Measurements from ENCODE around the gene CACNA1S. TPM values are rescaled to one million over a fixed set of nuclear protein-coding genes. Genes with fewer than 3 reads are reported as not detected.

Gene CACNA1S
- total and polyA plus RNA-seq, 2 of the 13 experiments (the other 11 are each of a cell fraction or from before 2014, with no cell fraction given), result not detected

- TF ChIP-seq, protein P1, sequence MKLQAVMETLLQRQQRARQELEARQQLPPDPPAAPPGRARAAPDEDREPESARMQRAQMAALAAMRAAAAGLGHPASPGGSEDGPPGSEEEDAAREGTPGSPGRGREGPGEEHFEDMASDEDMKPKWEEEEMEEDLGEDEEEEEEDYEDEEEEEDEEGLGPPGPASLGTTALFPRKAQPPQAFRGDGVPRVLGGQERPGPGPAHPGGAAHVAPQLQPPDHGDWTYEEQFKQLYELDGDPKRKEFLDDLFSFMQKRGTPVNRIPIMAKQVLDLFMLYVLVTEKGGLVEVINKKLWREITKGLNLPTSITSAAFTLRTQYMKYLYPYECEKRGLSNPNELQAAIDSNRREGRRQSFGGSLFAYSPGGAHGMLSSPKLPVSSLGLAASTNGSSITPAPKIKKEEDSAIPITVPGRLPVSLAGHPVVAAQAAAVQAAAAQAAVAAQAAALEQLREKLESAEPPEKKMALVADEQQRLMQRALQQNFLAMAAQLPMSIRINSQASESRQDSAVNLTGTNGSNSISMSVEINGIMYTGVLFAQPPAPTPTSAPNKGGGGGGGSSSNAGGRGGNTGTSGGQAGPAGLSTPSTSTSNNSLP (IDR thresholded peaks at IDR 0.05; ENCODE audit: low read depth, low read length), result no peak
- TF ChIP-seq ZNF570 (CRISPR knock-in tag; IDR thresholded peaks at IDR 0.05; ENCODE audit: borderline replicate concordance) (no peak), ZGPAT (CRISPR knock-in tag; IDR thresholded peaks at IDR 0.05) (no peak)
Measured at GRCh38 chr1:201147396-201148015, 35.3 kb upstream of the CACNA1S start (continued).

- H3K4me1 ChIP-seq (ENCODE audit: insufficient read depth, low read length), result no peaks in the 10 kb centered on the region
- ChIA-PET CTCF (ENCODE audit: low intra/inter-chr PET ratio, low total read pairs) (no interaction called here), POLR2A (no interaction called here)
- no peaks in the 10 kb centered on the region for H3K79me2 ChIP-seq (ENCODE audit: insufficient read depth, low read length)
- H3K9ac ChIP-seq (ENCODE audit: insufficient read depth, low read depth, low read length), result no peak overlapping the region
- DNase-seq (ENCODE audit: low spot score) (no peak), FAIRE-seq (no peak), ATAC-seq (no peak)
- H3K4me2 ChIP-seq (ENCODE audit: low read depth, low read length), result no peak overlapping the region
- no peak overlapping the region for H2AFZ ChIP-seq (ENCODE audit: low read length)
- WGBS (ENCODE audit: low lambda C conversion rate), result 95% methylated on average over 16 of the region's 17 CpGs
- H3K36me3 ChIP-seq (replicated peaks in 1 of 2; ENCODE audit: control insufficient read depth in 1 of 2, insufficient read depth in 2 of 2, low read length in 2 of 2), result peaks cover 32 to 95% of the 10 kb centered on the region in 2 experiments
- no peak for TF ChIP-seq DMAP1 (CRISPR knock-in tag; IDR thresholded peaks at IDR 0.05)
- no peak for TF ChIP-seq MTA1 (CRISPR knock-in tag; IDR thresholded peaks at IDR 0.05; ENCODE audit: borderline replicate concordance)
- TF ChIP-seq MIXL1 (CRISPR knock-in tag; IDR thresholded peaks at IDR 0.05), result no peak
- TF ChIP-seq DR1 (CRISPR knock-in tag; IDR thresholded peaks at IDR 0.05), result no peak
- TF ChIP-seq, protein P2, sequence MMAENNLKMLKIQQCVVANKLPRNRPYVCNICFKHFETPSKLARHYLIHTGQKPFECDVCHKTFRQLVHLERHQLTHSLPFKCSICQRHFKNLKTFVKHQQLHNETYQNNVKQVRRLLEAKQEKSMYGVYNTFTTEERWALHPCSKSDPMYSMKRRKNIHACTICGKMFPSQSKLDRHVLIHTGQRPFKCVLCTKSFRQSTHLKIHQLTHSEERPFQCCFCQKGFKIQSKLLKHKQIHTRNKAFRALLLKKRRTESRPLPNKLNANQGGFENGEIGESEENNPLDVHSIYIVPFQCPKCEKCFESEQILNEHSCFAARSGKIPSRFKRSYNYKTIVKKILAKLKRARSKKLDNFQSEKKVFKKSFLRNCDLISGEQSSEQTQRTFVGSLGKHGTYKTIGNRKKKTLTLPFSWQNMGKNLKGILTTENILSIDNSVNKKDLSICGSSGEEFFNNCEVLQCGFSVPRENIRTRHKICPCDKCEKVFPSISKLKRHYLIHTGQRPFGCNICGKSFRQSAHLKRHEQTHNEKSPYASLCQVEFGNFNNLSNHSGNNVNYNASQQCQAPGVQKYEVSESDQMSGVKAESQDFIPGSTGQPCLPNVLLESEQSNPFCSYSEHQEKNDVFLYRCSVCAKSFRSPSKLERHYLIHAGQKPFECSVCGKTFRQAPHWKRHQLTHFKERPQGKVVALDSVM (CRISPR knock-in tag; IDR thresholded peaks at IDR 0.05), result no peak
- no peak for TF ChIP-seq ZFP1 (CRISPR knock-in tag; IDR thresholded peaks at IDR 0.05)
- no peak for TF ChIP-seq CREM (IDR thresholded peaks at IDR 0.05)
- TF ChIP-seq CREM (CRISPR knock-in tag; IDR thresholded peaks at IDR 0.05), result no peak
- no peak for TF ChIP-seq MED8 (CRISPR knock-in tag; IDR thresholded peaks at IDR 0.05; ENCODE audit: insufficient replicate concordance)
- TF ChIP-seq ZFP36L2 (CRISPR knock-in tag; IDR thresholded peaks at IDR 0.05), result no peak
- no peak for TF ChIP-seq ZBTB20 (CRISPR knock-in tag; IDR thresholded peaks at IDR 0.05; ENCODE audit: borderline replicate concordance, low read depth)
- TF ChIP-seq ASH2L (IDR thresholded peaks at IDR 0.05; ENCODE audit: insufficient read length, low read depth, low read length), result no peak
- no peak for TF ChIP-seq PAF1 (CRISPR knock-in tag; IDR thresholded peaks at IDR 0.05)
- H3K27me3 ChIP-seq (ENCODE audit: control insufficient read depth in 1 of 2, insufficient read depth in 2 of 2, low read length in 2 of 2), result no peaks in the 10 kb centered on the region
- no peaks in the 10 kb centered on the region for H3K9me3 ChIP-seq (ENCODE audit: low read length)
- BruUV-seq (replicated peaks), result no TSS peak
- intact Hi-C loops (cut with micrococcal nuclease; ENCODE audit: unreplicated experiment) (no loop called here), in situ Hi-C loops (cut with HindIII; ENCODE audit: extremely low pct_ligation_motif_present, low pct_unique_long_range_greater_than_20kb) (loop anchor here (5.0 kb wide), 1 partner anchor 70 kb away; no protein-coding TSS in a partner anchor)
- H3K27ac ChIP-seq (ENCODE audit: extremely low read length, insufficient read depth, low read length), result no peak overlapping the region
- 0 out of 2 replicates have a peak, but pooled peaks cover 4% of the 10 kb centered on the region for H4K20me1 ChIP-seq (ENCODE audit: insufficient read depth, low read length)
- no peak overlapping the region for H3K4me3 ChIP-seq (replicated peaks in 1 of 3; ENCODE audit: insufficient read depth in 1 of 3, low read depth in 2 of 3, low read length in 3 of 3)
Measured at GRCh38 chr1:201146626-201147390, 34.6 kb upstream of the CACNA1S start.
